Measurements from ENCODE around the gene GPR37.

Gene GPR37

GRCh38 chr7:124737760-124738300, 27.8 kb downstream of the GPR37 start:
- Histone ChIP-seq H4K20me1 (ENCODE audit: insufficient read depth, low read length) (no peaks in the 10 kb centered on the region), H3K27me3 (ENCODE audit: insufficient read depth, low read length) (no peaks in the 10 kb centered on the region), H3K27ac (ENCODE audit: low read depth, low read length, poor library complexity, severe bottlenecking) (no peak overlapping the region), H3K4me2 (ENCODE audit: low read length) (no peak overlapping the region), H3F3A (ENCODE audit: insufficient read depth, low read length) (no peaks in the 10 kb centered on the region), H3K36me3 (ENCODE audit: insufficient read depth, low read length) (no peaks in the 10 kb centered on the region), H3K9me3 (ENCODE audit: low read length) (no peaks in the 10 kb centered on the region), H2AFZ (ENCODE audit: low read length) (no peak overlapping the region), H3K4me3 (ENCODE audit: low read depth, low read length, poor library complexity, severe bottlenecking) (no peak overlapping the region), H3K4me1 (ENCODE audit: insufficient read depth, low read length, severe bottlenecking) (no peaks in the 10 kb centered on the region), H3K79me2 (ENCODE audit: insufficient read depth, low read length) (no peaks in the 10 kb centered on the region), H3K9ac (ENCODE audit: low read length) (no peak overlapping the region), H3K9me2 (ENCODE audit: low read depth, low read length) (no peaks in the 10 kb centered on the region; the same call in 1 of the 2 replicates)
- TF ChIP-seq CTCF (IDR thresholded peaks at IDR 0.05; ENCODE audit: low read length) (no peak), EZH2 (IDR thresholded peaks at IDR 0.05; ENCODE audit: borderline replicate concordance, low read length) (no peak)

GRCh38 chr7:124728610-124729009, 37.0 kb downstream of the GPR37 start:
- Histone ChIP-seq H3K27me3 (ENCODE audit: insufficient read depth, low read length) (no peaks in the 10 kb centered on the region; the same call in 1 of the 2 replicates), H3K79me2 (ENCODE audit: insufficient read depth, low read length) (no peaks in the 10 kb centered on the region), H3K9ac (ENCODE audit: low read length) (no peak overlapping the region)

GRCh38 chr7:124724507-124725192, 40.9 kb downstream of the GPR37 start:
- Histone ChIP-seq H3F3A (ENCODE audit: insufficient read depth, low read length) (no peaks in the 10 kb centered on the region), H3K9ac (ENCODE audit: low read length) (no peak overlapping the region), H3K4me2 (ENCODE audit: low read length) (no peak overlapping the region), H4K20me1 (ENCODE audit: insufficient read depth, low read length) (no peaks in the 10 kb centered on the region), H3K27me3 (ENCODE audit: insufficient read depth, low read length) (no peaks in the 10 kb centered on the region), H3K9me3 (ENCODE audit: low read length) (no peaks in the 10 kb centered on the region), H3K79me2 (ENCODE audit: insufficient read depth, low read length) (no peaks in the 10 kb centered on the region), H3K9me2 (ENCODE audit: low read depth, low read length) (no peaks in the 10 kb centered on the region), H3K36me3 (ENCODE audit: insufficient read depth, low read length) (no peaks in the 10 kb centered on the region), H3K4me3 (ENCODE audit: low read depth, low read length, poor library complexity, severe bottlenecking) (no peak overlapping the region), H2AFZ (ENCODE audit: low read length) (no peak overlapping the region), H3K4me1 (ENCODE audit: insufficient read depth, low read length, severe bottlenecking) (no peaks in the 10 kb centered on the region), H3K27ac (ENCODE audit: low read depth, low read length, poor library complexity, severe bottlenecking) (no peak overlapping the region)
- TF ChIP-seq CTCF (IDR thresholded peaks at IDR 0.05; ENCODE audit: low read length), result no peak
- TF ChIP-seq EZH2 (IDR thresholded peaks at IDR 0.05; ENCODE audit: borderline replicate concordance, low read length), result no peak

More at GRCh38 chr7:124728610-124729009, 37.0 kb downstream of the GPR37 start:
- Histone ChIP-seq H3K4me3 (ENCODE audit: low read depth, low read length, poor library complexity, severe bottlenecking) (no peak overlapping the region), H3K9me2 (ENCODE audit: low read depth, low read length) (no peaks in the 10 kb centered on the region), H3K36me3 (ENCODE audit: insufficient read depth, low read length) (no peaks in the 10 kb centered on the region), H2AFZ (ENCODE audit: low read length) (no peak overlapping the region), H4K20me1 (ENCODE audit: insufficient read depth, low read length) (no peaks in the 10 kb centered on the region), H3K9me3 (ENCODE audit: low read length) (no peaks in the 10 kb centered on the region), H3K27ac (ENCODE audit: low read depth, low read length, poor library complexity, severe bottlenecking) (no peak overlapping the region), H3K4me2 (ENCODE audit: low read length) (no peak overlapping the region), H3F3A (ENCODE audit: insufficient read depth, low read length) (no peaks in the 10 kb centered on the region), H3K4me1 (ENCODE audit: insufficient read depth, low read length, severe bottlenecking) (no peaks in the 10 kb centered on the region)
- TF ChIP-seq EZH2 (IDR thresholded peaks at IDR 0.05; ENCODE audit: borderline replicate concordance, low read length), result no peak
- TF ChIP-seq CTCF (IDR thresholded peaks at IDR 0.05; ENCODE audit: low read length), result no peak

Data from OCI-LY1 (cell line).